RPMI8226 (cell line): Measurements from ENCODE around the gene MEF2A.
A peak's percentile ranks its signal among the peaks of the same experiment; 100 is the strongest.
"Not testable (repeated sequence)": the region's sequence is repeated elsewhere in the genome, so short reads cannot be mapped to it uniquely, and the experiment has no call there.

Source experiments
- DNase-seq: peaks from one replicate; pipeline ENCODE4 v3.0.0-alpha.2; 2015

Gene MEF2A

DNA sequence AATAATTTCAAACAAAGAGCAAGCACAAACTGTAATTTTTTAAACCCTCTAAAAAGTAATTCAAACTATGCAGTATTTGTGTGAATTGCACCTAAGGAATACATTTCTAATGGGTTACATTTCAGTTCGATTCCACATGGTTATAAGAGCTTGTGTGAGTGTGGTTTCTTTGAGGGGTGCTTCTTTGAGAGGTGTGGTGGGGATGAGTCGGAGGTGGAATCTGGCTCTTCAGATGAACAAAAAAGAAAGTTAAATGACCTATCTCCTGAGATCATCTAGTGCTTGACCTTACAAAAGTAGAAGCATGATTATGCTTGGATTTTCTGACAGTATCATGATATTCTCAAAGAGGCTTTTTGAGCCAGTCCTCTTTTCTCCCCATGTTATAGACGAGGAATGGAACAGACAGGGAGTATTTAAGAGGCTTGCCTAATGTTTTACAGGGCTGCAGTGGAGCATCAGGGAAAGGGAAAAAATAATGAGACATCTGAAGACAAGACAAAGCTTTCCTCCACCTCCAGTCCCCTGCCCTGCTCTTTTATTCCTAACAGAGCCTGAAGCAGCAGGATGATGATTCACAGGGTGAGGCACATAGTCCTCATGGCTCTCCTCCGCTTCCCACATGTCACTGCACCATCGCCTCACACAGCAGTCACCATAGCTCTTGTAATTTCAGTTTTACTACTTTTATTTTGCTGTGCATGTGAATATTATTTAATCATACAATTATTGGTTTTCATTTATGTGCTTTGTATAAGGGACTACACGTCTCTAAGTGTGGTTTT, 85.4 kb downstream of the MEF2A start:
- DNase-seq, result no peak

DNA sequence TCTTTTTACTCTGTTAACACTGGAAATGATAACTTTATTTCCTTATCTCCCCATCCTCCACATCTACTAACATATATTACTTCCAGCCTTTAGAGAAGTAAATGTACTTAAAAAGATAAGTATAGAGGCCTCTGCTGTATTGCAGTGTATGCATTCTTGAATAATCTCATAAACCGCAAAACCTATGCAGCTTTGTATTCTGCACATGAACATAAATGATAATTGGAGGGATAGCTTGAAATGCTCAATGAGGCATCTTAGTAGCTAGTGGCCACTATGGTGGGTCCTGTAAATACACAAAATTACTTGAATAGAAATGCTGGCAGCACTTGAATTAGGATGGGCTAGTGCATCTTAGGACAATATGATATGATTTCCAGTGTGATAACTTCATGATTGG, 90.4 kb downstream of the MEF2A start:
- DNase-seq, result no peak

DNA sequence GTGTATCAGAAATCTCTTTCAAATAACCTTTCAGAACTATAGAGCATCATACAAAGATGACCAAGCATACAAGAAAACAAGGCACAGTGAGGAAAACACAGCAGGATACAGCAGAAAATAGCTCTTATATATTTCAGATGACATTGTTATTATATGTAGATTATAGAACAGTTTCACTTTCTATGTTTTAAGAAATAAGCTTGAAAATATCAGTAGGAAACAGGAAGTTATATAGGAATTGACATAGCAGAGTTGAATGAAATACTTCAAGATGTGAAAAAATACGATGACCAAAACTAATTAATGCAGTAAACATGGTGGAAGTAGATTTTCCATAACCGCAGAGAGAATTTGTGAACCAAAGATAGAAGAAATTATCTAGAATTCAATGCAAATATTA, 92.2 kb downstream of the MEF2A start:
- no peak for DNase-seq

DNA sequence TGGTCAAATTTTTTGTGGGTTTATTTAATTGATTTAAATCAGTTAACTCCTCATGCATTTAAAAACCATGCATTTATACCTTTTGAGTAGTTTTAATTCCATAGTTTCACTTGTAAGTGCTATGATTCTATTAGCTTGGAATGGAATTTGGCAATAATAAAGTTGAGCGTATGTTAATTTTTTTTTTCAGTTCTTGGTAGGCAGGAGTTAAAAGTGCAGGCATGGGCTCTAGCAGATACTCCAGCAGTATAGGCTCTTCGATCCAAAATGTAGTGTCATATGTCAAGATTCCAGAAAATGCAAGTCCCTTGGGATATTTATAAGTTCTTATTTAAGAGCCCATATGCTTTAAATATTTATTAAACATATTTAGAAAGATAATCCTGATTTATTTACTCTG, 97.1 kb downstream of the MEF2A start:
- DNase-seq, result no peak

DNA sequence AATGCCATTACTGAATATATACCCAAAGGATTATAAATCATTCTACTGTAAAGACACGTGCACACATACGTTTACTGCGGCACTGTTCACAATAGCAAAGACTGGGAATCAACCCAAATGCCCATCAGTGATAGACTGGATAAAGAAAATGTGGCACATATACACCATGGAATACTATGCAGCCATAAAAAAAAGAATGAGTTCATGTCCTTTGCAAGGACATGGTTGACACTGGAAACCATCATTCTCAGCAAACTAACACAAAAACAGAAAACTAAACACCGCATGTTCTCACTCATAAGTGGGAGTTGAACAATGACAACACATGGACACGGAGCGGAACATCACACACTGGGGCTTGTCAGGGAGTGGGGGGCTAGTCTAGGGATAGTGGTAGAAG, 100.3 kb downstream of the MEF2A start:
- not testable (repeated sequence) for DNase-seq

DNA sequence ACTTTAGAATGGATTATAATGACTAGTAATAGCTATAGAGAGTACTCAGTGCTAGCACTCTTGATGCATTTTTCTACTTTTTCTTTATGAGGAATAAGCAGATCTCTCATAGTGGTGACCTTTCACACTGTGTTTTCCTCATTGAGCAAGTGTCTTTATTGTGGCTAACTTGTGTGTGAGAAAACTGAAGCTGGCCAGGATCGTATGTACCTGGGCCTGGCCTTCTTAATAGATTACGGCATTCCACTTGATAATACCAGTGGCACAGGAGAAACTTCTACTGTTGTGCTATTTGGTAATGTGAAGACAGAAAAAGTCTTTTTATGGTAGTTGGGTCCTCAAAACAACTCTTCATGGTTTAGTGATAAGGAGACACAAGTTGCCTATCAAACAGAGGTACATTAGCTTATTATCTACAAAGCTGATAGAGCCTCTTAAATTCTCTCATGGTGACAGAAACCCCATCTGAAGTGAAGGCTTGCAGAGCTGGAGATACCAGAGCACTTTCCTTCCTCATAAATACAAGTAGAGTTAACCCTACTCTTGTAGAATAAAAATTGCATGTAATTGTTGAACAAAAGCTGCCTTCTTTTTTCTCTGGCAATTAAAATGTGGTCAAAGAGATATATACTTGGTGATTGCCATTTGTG, 102.9 kb downstream of the MEF2A start:
- DNase-seq, result no peak

DNA sequence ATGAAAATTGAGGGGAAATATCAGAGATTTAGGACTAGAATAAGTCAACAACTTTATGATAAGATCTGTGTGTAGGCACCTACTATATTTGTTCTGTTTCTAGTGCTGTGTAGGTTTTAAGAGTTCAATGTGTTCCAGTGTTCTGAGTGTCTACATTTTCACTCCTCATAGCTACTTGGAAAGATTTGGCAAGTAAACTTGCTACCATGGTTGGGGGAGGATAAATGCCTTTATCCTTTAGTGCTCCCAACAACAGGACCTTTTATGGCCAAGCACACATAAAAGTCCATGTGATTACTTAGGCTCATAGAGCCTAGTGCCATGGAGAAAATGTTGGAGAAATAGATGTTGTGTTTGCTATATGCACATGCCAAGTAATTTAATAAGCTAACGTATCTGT, 103.5 kb downstream of the MEF2A start:
- DNase-seq, result no peak

DNA sequence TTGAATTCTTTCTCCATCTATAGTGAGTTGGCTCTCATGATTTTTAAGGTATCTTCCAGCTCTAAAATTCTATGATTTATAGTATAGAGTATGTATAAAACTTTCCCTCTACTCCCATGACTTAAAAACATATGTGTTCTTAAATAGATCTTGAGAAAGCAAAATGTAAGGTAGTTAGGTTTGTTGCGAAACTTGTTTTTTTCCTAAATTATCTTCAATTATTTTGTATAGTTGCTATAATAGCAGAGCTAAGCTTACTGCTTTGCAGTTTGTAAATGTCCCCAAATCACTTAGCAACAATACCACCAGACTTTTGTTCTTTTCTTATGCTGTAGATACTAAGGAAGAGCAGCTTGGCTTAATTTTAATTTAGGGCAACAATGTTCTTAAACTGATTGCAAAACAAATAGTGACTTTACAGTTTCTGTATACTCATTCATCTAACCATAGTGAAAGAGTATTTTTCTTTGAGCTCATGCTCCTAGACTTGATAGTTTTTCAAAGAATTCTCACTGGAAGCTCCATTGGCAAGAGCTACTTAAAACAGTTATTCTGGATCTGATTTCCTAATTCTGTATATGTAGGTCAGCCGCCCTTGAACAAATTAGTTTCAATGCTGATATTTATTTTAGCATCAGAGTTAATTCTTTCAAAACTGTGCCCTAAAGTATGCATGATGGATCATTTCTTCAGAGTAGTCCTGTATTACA, 106.3 kb downstream of the MEF2A start:
- DNase-seq, result no peak

DNA sequence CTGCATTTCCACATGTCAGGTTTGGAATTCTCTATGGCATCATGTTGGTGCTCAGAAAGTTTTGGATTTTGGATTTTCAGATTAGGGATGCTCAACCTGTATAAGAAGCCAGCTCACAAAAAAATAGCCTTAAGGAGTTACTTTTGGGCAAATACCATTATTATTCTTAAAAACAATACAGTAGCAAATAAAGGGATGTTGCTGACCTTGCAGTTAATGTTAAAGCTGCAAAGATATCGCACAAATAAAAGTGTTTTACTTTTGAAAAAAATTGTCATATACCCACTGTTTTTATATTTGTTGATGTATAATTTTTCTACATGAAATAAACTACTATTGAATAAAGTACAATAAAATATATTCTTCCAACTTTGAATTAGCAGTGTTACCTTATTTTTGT, 107.3 kb downstream of the MEF2A start:
- DNase-seq, result no peak

DNA sequence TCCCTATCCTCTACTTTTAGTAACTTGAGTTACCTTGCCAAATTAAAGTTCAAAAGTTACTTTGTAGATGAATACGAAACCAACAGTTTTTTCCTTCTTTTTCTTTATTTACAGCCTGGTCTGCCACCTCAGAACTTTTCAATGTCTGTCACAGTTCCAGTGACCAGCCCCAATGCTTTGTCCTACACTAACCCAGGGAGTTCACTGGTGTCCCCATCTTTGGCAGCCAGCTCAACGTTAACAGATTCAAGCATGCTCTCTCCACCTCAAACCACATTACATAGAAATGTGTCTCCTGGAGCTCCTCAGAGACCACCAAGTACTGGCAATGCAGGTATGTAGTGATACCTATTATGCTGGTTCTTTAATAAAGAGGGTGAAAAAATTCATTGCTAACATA, 108.5 kb downstream of the MEF2A start:
- DNase-seq, result no peak

DNA sequence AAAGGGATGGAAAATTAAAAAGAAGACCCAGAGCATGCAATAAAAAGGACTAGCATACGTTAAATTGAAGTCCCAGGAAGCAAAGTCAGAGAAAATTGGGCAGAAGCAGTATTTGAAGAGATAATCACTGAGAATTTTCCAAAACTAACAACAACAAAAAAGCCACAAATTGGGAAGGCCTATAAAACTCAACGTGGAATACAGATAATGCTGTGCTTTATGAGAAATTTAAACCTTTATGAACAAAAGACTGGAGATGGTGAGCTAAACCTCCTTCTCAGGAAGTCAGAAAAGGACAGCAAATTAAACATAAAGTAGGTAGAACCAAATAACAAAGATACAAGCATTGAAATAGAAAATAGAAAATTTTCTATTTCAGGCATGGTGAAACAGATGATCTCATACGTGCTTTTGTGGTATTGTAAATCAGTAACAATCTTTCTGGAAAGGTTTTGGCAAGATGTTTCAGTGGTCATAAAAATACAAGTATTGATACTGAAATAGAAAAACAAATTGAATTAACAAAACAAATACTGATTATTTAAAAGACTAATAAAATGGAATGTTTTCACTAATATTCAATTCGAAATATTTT, 111.9 kb downstream of the MEF2A start:
- no peak for DNase-seq

DNA sequence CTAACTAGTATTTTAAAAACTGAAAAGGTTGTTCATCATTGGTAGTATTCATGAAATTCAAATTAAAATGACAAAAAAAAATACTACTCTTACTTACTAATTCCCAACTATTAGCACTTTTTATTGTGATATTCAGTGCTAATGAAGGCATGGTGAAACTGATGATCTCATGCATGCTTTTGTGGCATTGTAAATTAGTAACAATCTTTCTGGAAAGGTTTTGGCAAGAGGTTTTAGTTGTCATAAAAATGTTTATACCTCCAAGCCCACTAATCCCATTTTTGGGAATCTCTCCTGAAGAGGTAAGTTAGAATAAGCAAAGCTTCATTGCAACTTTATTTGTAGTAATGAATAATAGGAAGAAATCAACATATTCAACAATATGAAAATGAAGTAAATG, 114.5 kb downstream of the MEF2A start:
- no peak for DNase-seq

DNA sequence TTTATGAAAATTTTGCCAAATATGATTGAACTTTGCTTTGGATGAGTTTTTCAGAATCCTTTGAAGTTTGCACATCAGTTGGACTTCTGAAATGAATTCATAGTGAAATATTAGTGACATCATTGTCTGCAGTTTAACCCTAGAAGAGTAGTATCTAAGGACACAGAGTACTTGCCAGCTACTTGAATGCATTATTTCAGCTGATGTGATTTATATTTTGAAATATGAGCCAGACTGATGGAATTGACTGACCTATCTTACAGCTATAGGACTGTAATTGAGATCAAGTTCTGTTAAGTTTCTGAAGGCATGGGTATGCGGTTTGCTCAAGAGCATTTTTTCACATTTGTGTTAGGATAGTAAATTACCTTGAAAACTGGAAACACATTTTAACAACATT, 116.2 kb downstream of the MEF2A start:
- DNase-seq, result no peak

DNA sequence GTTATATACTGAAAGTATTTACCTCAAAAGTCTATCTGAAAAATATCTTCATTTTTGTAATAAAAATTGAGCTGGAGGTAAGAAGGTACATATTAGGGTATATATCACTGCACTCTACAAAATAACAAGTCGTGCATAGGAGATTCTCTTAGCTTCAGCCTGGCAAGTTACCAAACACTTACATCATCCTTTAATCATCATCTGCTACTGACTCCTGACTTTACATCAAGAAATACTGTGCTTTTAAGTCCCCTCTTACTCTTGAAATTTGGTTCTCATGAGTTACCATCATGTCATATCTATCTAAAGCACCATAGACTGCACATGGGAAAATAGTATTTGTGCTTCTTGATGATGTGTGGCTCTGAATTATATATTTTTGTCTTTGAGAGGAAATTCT, 116.7 kb downstream of the MEF2A start:
- no peak for DNase-seq

DNA sequence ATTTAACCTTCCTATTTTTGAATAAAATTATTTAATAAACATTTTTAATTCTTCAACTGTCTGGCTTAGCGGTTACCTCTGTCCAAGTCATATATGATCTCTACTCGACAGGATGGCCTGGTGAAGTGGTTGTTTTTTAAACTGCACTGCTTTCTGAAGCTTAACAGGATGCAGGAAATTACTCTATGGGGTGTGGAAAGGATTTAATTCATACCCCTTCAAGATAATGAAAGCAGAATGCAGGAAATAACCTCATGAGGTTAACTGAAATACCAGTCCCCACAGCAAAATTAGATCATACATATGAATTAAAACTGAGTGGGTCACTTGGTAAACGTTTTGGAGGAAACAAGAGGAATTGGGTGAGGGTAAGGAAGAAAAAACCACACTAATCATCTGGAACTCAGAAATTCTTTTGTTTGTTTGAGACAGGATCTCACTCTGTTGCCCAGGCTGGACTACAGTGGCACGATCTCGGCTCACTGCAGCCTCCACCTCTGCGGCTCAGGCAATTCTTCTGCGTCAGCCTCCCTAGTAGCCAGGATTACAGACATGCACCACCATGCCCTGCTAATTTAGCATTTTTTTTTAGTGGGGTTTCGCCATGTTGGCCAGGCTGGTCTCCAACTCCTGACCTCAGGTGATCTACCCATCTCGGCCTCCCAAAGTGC, 117.4 kb downstream of the MEF2A start:
- no peak for DNase-seq

DNA sequence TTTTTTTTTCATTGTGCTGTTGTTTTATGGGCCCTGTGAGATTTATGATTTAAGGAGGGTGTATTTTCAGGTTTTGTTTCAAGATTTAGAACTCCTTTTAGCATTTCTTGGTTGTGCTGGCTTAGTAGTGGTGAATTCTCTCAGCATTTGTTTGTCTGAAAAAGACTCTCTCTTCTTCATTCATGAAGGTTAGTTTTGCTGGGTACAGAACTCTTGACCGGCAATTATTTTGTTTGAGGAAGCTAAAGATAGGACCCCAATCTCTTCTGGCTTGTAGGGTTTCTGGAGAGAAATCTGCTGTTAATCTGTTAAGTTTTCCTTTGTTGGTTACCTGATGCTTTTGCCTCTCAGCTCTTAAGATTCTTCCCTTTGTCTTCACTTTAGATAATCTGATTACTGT, 120.5 kb downstream of the MEF2A start:
- DNase-seq, result no peak

DNA sequence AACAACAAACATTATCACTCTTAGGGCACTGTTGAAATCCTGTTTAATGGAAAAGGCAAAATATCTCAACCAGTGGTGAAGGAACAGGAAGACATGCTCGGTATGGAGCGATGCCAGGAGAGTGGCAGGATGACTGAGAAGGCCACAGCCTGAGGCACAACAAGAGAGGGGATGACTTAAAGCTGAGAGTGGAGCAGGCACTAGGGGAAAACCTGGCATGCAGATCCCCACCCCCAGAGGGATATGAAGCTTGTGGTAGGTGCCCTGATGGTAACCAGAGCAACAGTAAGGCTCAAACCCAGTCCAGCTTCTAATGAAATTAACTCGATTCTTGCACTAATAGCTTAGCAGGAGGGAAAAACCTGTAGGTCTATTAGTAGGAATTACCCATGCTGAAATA, 127.0 kb downstream of the MEF2A start:
- DNase-seq, result no peak

DNA sequence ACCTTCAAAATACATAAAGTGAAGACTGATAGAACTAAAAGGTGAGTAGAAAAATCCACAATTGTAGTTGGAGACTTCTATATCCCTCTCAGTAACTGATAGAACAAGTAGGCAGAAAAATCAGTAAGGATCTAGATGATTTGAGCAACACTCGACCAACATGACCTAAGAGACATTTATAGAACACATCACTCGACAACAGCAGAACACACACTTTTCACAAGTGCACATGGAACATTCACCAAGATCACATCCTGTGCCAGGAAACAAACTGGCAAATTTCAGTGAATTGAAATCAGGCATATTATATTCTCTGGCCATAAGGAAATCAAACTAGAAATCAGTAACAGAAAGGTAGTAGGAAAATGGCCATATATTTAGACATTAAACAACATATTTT, 130.3 kb downstream of the MEF2A start:
- DNase-seq, result no peak

DNA sequence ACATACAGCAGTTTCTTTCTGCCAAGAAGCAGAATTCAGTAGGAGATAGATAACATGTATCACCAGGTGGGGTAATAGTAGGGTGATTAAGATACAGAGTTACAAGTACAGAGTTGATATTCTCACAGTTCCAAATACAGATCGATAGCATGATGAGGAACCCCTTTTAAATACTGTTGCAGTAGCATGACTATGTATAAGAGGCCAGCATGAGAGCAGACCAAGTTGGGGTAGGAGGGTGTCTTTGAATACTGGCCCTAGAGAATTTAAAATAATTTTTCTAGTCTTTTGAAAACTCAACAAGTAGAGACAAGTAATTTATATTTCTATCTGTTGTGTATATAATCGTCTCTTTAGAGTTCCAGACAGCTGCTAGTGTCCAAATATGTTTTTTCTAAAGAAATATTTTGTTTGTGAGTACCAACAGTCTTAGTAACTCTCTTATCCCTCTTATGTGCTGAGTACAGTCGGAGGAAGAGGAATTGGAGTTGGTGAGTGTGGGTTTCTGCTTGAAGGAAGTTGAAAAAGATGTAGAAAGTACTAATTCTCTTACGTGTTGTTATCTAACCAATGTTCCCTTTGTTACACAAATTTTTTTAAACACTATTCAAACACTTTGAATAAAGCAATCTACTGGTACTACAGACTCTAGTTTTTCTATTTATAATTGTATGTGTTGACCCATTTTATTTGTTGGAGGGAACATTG, 137.3 kb downstream of the MEF2A start:
- no peak for DNase-seq

DNA sequence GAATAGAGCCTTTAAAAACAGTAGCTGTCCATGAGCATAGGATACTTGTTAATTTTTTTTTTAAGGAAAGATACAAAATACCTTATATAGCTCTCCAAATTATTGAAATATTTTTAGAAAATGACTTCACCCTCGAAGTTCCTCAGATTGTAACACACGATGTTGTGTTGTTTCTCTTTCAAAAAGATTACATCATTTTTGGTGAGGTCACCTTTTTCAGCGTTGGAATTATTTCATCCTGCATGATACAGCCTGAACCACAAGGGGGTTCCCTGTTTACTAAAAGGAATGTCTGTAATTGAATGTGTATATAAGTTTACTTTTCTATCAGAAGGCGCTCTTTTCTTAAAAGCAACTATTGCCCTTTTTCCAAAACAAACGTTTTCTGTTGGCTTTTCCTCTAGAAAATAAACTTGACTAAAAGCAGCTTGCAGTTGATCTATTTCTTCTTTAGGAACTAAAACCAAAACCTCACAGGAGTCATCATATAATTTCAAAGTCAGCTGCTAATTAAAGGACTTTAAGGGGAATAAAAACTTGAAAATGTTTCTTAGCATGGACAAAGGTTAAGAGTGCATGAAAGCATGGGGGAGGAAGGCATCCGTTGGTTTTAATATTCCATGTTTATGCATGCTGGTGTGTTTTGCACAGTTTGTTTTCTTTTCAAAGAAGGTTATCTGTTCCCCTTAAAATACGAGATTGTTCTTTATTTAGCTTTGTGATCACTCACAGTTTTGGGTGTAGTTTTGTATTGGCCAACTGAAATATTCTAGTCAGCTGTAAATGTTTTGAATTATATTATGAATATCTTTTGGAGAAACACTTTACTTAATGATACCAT, 138.0 kb downstream of the MEF2A start:
- DNase-seq, result peak; percentile 53

DNA sequence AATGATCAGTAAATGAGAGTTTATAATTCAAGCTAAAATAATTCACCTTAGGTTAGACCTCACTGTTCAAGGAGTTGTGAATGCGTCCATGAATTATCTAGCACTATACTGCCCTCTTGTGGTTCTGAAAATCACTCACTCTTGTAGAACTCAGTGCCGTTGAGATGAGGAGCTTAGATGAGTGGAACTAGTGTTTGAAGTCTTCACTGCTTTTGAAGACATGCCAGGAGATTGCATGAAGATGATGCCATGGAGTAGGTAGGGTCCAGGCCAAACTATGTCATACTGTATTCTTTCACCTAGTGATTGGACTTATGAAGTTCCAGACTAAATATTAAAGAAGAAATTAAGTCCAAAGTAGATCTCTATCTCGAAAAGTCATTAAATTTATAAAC, 138.7 kb downstream of the MEF2A start:
- DNase-seq, result peak; percentile 85
